GM12878 (cell line): ENCODE data around the gene ITPR2. TPM values are rescaled to one million over a fixed set of nuclear protein-coding genes. Genes with fewer than 3 reads are reported as not detected.

Experiments used
- ATAC-seq: fragments of 200-7000 bp; cut with Tn5 transposase; 3 replicates; pipeline ENCODE4 v1.9.1; 2020; ENCODE audit warnings: mild to moderate bottlenecking, moderate library complexity
- BruUV-seq: library from RNA; stranded (reverse); fragments of 400-500 nt; replicated peaks from 2 replicates; lab custom pipeline; 2021; lab: Mats Ljungman, UMichigan
- CTCF ChIA-PET: fragments of 300-600 bp; sonication (Branson Sonifier 250); formaldehyde crosslinking; extraction: SDS; loops from one replicate; lab custom pipeline; 2021; ENCODE audit warnings: inconsistent platforms; lab: Yijun Ruan, JAX
- POLR2A ChIA-PET: fragments of 350-600 bp; formaldehyde crosslinking; extraction: SDS; loops from one replicate; lab custom pipeline; 2021; ENCODE audit warnings: inconsistent platforms; lab: Charles Lee
- RAD21 ChIA-PET: fragments of 300-600 bp; sonication (Branson Sonifier 250); formaldehyde crosslinking; loops from one replicate; lab custom pipeline; 2023; ENCODE audit warnings: antibody characterized with exemption; ENCODE audit not compliant: unreplicated experiment; lab: Charles Lee
- SMC1A ChIA-PET: fragments of 300-600 bp; sonication (Branson Sonifier 250); formaldehyde crosslinking; loops from one replicate; lab custom pipeline; 2023; ENCODE audit not compliant: unreplicated experiment, uncharacterized antibody; lab: Charles Lee
- DNase-seq: peaks from one replicate; pipeline ENCODE4 v3.0.0-alpha.2; 2011; ENCODE audit warnings: low read depth, low spot score
- FAIRE-seq: peaks from 3 replicates; lab custom pipeline; 2011; peaks lifted over from hg19 to GRCh38; lab: Jason Lieb, UNC
- H2AFZ ChIP-seq: 2 replicates; pipeline ENCODE4 v1.6.0; 2011; ENCODE audit warnings: low read depth, low read length, control low read depth; ENCODE audit not compliant: control insufficient read depth
- H3K27ac ChIP-seq: 2 replicates; pipeline ENCODE4 v1.5.1; 2011; ENCODE audit warnings: control low read depth; ENCODE audit not compliant: control insufficient read depth, insufficient read depth
- H3K27me3 ChIP-seq, 2 experiments: replicated peaks in 1 of 2; 2 replicates each; pipeline versions ENCODE4 v1.6.0 to v1.6.1; 2011; ENCODE audit warnings: low read length in 1 of 2; ENCODE audit not compliant: control insufficient read depth in 2 of 2, insufficient read depth in 2 of 2
- H3K36me3 ChIP-seq, 2 experiments: 2 replicates each; pipeline ENCODE4 v1.5.1; 2011; ENCODE audit warnings: low read length in 1 of 2; ENCODE audit not compliant: control insufficient read depth in 2 of 2, insufficient read depth in 2 of 2
- H3K4me1 ChIP-seq: 2 replicates; pipeline ENCODE4 v1.6.1; 2011; ENCODE audit warnings: mild to moderate bottlenecking, low read length, moderate library complexity, mixed read lengths; ENCODE audit not compliant: control insufficient read depth, insufficient read depth
- H3K4me2 ChIP-seq: 2 replicates; pipeline ENCODE4 v1.6.0; 2011; ENCODE audit warnings: control low read depth; ENCODE audit not compliant: control insufficient read depth, insufficient read depth
- H3K4me3 ChIP-seq: fragments of 200-600 bp; sonication (generic); 2 replicates; pipeline ENCODE4 v1.5.1; 2016
- H3K79me2 ChIP-seq: 2 replicates; pipeline ENCODE4 v1.6.0; 2011; ENCODE audit warnings: low read length; ENCODE audit not compliant: control insufficient read depth, insufficient read depth
- H3K9ac ChIP-seq: 2 replicates; pipeline ENCODE4 v1.8.0; 2011; ENCODE audit warnings: low read length, control low read depth, mixed read lengths; ENCODE audit not compliant: control insufficient read depth, insufficient read depth
- H3K9me3 ChIP-seq: replicated peaks from 3 replicates; pipeline ENCODE4 v1.5.1; 2011; ENCODE audit warnings: mild to moderate bottlenecking, low read length; ENCODE audit not compliant: control insufficient read depth, insufficient read depth
- H4K20me1 ChIP-seq: 2 replicates; pipeline ENCODE4 v1.6.0; 2011; ENCODE audit not compliant: control insufficient read depth, insufficient read depth
- BRCA1 ChIP-seq: IDR thresholded peaks from 2 replicates; pipeline ENCODE4 v1.6.1; 2011; ENCODE audit warnings: low read depth, low read length, improper control_type of control experiment
- CTCF ChIP-seq, 3 experiments: IDR thresholded peaks in 2 of 3; conservative IDR thresholded peaks in 1 of 3; 2 replicates each; pipeline ENCODE4 v1.5.1; 2011; ENCODE audit warnings: low read depth in 3 of 3, low read length in 3 of 3, mild to moderate bottlenecking in 3 of 3, control low read depth in 2 of 3, moderate library complexity in 2 of 3, inconsistent platforms in 1 of 3, mixed read lengths in 1 of 3; ENCODE audit not compliant: control insufficient read depth in 2 of 3, insufficient read depth in 1 of 3; ENCODE audit errors: extremely low read depth in 1 of 3
- FOXM1 ChIP-seq: IDR thresholded peaks from 2 replicates; pipeline ENCODE4 v1.6.1; 2012; ENCODE audit warnings: low read depth, mild to moderate bottlenecking, inconsistent platforms, low read length, moderate library complexity
- POLR2AphosphoS5 ChIP-seq: IDR thresholded peaks from 2 replicates; pipeline ENCODE4 v1.6.1; 2011; ENCODE audit warnings: mild to moderate bottlenecking, low read length, inconsistent platforms
- RAD21 ChIP-seq: IDR thresholded peaks from 2 replicates; pipeline ENCODE4 v1.6.1; 2011; ENCODE audit warnings: mild to moderate bottlenecking, low read depth, low read length, moderate library complexity; ENCODE audit not compliant: insufficient read depth
- SMARCA5 ChIP-seq: fragments of 450-650 bp; IDR thresholded peaks from 2 replicates; pipeline ENCODE4 v1.6.1; 2017; ENCODE audit warnings: mild to moderate bottlenecking
- SMC3 ChIP-seq: IDR thresholded peaks from 2 replicates; pipeline ENCODE4 v1.6.1; 2011; ENCODE audit warnings: low read length, improper control_type of control experiment, borderline replicate concordance
- SUZ12 ChIP-seq: fragments of 200-600 bp; sonication (generic); IDR thresholded peaks from one replicate; pipeline ENCODE4 v1.6.1; 2018; ENCODE audit warnings: antibody characterized with exemption, mild to moderate bottlenecking; ENCODE audit not compliant: unreplicated experiment
- TCF12 ChIP-seq: IDR thresholded peaks from 2 replicates; pipeline ENCODE4 v1.6.1; 2011; ENCODE audit warnings: low read depth, mild to moderate bottlenecking, low read length
- TCF7 ChIP-seq: IDR thresholded peaks from 2 replicates; pipeline ENCODE4 v1.6.1; 2014; ENCODE audit warnings: antibody characterized with exemption, borderline replicate concordance
- ZBTB11 ChIP-seq: fragments of 450-650 bp; formaldehyde crosslinking; IDR thresholded peaks from 2 replicates; pipeline ENCODE4 v1.5.0; 2022; ENCODE audit warnings: mild to moderate bottlenecking, missing genetic modification characterization
- ZNF217 ChIP-seq: fragments of 450-650 bp; IDR thresholded peaks from 2 replicates; pipeline ENCODE4 v1.6.1; 2017; ENCODE audit warnings: antibody characterized with exemption, mild to moderate bottlenecking
- ZZZ3 ChIP-seq: IDR thresholded peaks from 2 replicates; pipeline ENCODE4 v1.6.1; 2011; ENCODE audit warnings: low read depth; ENCODE audit not compliant: control insufficient read depth, insufficient read length
- WGBS: methylation state at CpG from one replicate; pipeline ENCODE4 v1.1.6; 2016; ENCODE audit warnings: low lambda C conversion rate; ENCODE audit not compliant: insufficient replicate concordance, insufficient coverage; ENCODE audit errors: missing lambda C conversion rate; 5-methylcytosine and 5-hydroxymethylcytosine counted together
- in situ Hi-C: fragments of 300-500 bp; cut with MboI; formaldehyde crosslinking; loops from 9 replicates; pipeline ENCODE4 v1.14.3; 2018; ENCODE audit warnings: mixed read lengths
- intact Hi-C: fragments of 100-400 bp; cut with micrococcal nuclease; formaldehyde crosslinking; loops from one replicate; pipeline ENCODE4 v1.14.2; 2022; ENCODE audit not compliant: unreplicated experiment
- polyA plus RNA-seq, 11 experiments: library from polyadenylated mRNA; depleted of rRNA in 4 of 11; unstranded in 6 of 11; stranded (reverse) in 5 of 11; fragments of >200 nt; fragmentation: Nextera tagmentation in 4 of 11; fragmentation: Illumina TruSeq in 1 of 11; extraction: Ambion mirVana in 4 of 11; extraction: Trizol in 1 of 11; gene quantifications; 1 replicate in 1 of 11; 2 replicates in 10 of 11; pipeline versions ENCODE4 v1.2.1 to v1.2.3, GENCODE V29; 2011 to 2016; ENCODE audit warnings: inconsistent platforms in 2 of 11, missing spikeins in 2 of 11, low read depth in 1 of 11
- total RNA-seq, 4 experiments: library from RNA; depleted of rRNA in 3 of 4; stranded (reverse); fragments of >200 nt in 3 of 4; fragmentation: Illumina TruSeq in 1 of 4; extraction: Trizol in 1 of 4; gene quantifications; 2 replicates each; pipeline versions ENCODE4 v1.2.1 to v1.2.3, GENCODE V29; 2013 to 2021
- TF ChIP-seq, protein P1 (sequence below): IDR thresholded peaks from 2 replicates; pipeline ENCODE4 v1.6.1; 2012; ENCODE audit warnings: low read length, inconsistent platforms

The ITPR2 gene
- total and polyA plus RNA-seq, 10 of the 15 experiments (the other 5 are each of a cell fraction or from before 2014, with no cell fraction given) = 7.5 to 76.2 (median 47.1) TPM

DNA sequence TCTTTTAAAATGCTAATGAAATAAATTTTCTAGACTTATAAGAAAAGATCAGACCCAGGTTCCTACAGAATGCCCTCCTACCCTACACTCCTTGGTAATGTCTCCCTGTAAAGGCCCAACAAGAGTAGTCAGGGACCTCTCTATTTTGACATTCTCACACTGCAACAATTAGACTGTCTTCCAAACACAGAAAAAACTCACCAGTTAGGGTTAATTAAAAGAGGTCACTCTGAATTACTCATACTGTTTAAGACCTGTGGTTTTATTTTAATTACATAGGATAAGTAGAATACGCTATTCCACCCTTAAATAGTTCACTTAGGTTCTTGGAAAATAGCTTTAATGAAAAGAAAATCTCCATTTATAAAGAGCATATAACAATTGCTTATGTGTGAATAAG lies 142.4 kb downstream of the ITPR2 start:
- Histone ChIP-seq H3K27ac (no peak overlapping the region), H2AFZ (no peak overlapping the region), H3K9me3 (no peaks in the 10 kb centered on the region), H3K79me2 (no peaks in the 10 kb centered on the region), H3K9ac (no peak overlapping the region), H3K4me3 (no peak overlapping the region), H3K4me1 (no peaks in the 10 kb centered on the region), H3K36me3 (peaks cover 3 to 12% of the 10 kb centered on the region in 2 experiments), H4K20me1 (no peaks in the 10 kb centered on the region), H3K27me3 (no peaks in the 10 kb centered on the region), H3K4me2 (no peak overlapping the region)
- POLR2A ChIA-PET = no interaction called here
- ATAC-seq (no peak), FAIRE-seq (no peak), DNase-seq (no peak)
- no TSS peak for BruUV-seq
- in situ Hi-C loops = no loop called here
- 93% methylated on average over 1 of the region's 1 CpG for WGBS
- RAD21 ChIA-PET = no interaction called here
- SMC1A ChIA-PET = interaction anchor here (1.1 to 2.1 kb wide), 3 partner anchors 9 to 23 kb away, joined by 3 to 6 read pairs (median 4); no protein-coding TSS in a partner anchor
- intact Hi-C loops = no loop called here
- TF ChIP-seq FOXM1 (no peak), ZZZ3 (no peak), RAD21 (no peak), SMARCA5 (no peak), ZBTB11 (no peak), CTCF (IDR thresholded peaks at IDR 0.05 in 2 of 3, conservative IDR thresholded peaks at IDR 0.05 in 1 of 3; ENCODE audit: control insufficient read depth in 2 of 3, extremely low read depth in 1 of 3, insufficient read depth in 1 of 3, low read depth in 3 of 3, low read length in 3 of 3) (no peak), SUZ12 (no peak), ZNF217 (no peak), TCF7 (no peak), TCF12 (no peak), SMC3 (no peak), BRCA1 (no peak), POLR2AphosphoS5 (no peak)
- TF ChIP-seq, protein P1, sequence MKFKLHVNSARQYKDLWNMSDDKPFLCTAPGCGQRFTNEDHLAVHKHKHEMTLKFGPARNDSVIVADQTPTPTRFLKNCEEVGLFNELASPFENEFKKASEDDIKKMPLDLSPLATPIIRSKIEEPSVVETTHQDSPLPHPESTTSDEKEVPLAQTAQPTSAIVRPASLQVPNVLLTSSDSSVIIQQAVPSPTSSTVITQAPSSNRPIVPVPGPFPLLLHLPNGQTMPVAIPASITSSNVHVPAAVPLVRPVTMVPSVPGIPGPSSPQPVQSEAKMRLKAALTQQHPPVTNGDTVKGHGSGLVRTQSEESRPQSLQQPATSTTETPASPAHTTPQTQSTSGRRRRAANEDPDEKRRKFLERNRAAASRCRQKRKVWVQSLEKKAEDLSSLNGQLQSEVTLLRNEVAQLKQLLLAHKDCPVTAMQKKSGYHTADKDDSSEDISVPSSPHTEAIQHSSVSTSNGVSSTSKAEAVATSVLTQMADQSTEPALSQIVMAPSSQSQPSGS = no peak
- CTCF ChIA-PET = interaction anchor here (1.5 to 1.6 kb wide), 2 partner anchors 9 to 11 kb away, joined by 3 to 9 read pairs; no protein-coding TSS in a partner anchor
